ENCODE measurements around the gene PLAC9. TPM values are rescaled to one million over a fixed set of nuclear protein-coding genes. Genes with fewer than 3 reads are reported as not detected.

Gene PLAC9
- total and polyA plus RNA-seq, 2 donors (not counting 3 experiments of a cell fraction or from before 2014, with no cell fraction given) = 1.7 to 2.0 TPM

DNA sequence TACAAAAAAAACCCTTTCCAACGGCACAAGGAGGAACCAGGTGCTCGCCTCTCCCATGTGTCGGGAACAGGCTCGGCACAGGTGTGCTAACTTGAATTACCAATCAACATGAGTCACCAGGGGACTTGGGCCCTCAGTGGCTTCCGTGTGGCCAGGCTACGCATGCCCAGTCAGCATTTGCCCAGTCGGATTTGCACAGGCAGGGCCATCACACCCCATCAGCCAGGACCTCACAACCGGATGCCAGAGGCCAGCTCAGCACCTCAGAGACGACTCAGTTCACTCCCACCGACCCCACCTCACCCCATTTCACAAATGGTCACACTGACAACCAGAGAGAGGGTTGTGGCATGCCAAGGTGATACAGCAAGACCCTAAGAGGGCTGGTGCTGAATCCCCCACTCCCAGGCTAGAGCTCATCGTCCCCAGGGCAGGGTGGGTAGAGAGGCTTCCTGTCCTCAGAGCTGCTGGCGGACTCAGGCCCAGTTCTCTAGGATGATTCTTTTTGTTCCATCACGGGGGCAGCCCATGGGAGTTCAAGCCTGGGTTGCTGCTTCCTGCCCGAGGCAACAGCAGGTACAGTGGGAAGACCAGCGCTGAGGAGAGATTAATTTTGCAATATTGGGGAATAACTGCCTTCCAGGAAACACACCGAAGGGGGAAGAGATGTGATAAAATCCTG lies 59.2 kb downstream of the PLAC9 start:
- no peak overlapping the region for H3K27ac ChIP-seq (ENCODE audit: insufficient read depth, low read depth, low read length)
- peaks cover 83% of the 10 kb centered on the region for H3K79me2 ChIP-seq (ENCODE audit: control insufficient read depth, insufficient read depth, low read length)
- H4K20me1 ChIP-seq (replicated peaks; ENCODE audit: control insufficient read depth, extremely low read depth, insufficient read depth, low read length) = no peaks in the 10 kb centered on the region
- ChIA-PET POLR2A (no interaction called here), CTCF (interaction anchor here (1.1 to 2.0 kb wide), 4 partner anchors 8 to 23 kb away, joined by 3 to 5 read pairs (median 3); no protein-coding TSS in a partner anchor)
- no peak overlapping the region for H2AFZ ChIP-seq (ENCODE audit: low read depth, low read length)
- intact Hi-C loops (cut with micrococcal nuclease) (no loop called here), dilution Hi-C loops (cut with MboI; ENCODE audit: extremely low pct_ligation_motif_present, low sequenced_read_pairs) (no loop called here)
- H3K9ac ChIP-seq (replicated peaks; ENCODE audit: extremely low read depth, insufficient read depth, low read length) = no peak overlapping the region
- no peaks in the 10 kb centered on the region for H3K27me3 ChIP-seq (ENCODE audit: control insufficient read depth in 2 of 2, insufficient read depth in 2 of 2, low read length in 2 of 2)
- peaks cover 4% of the 10 kb centered on the region for H3K4me1 ChIP-seq (ENCODE audit: control insufficient read depth, extremely low read depth, insufficient read depth, low read length)
- FAIRE-seq (no peak), DNase-seq (ENCODE audit: low read depth, low spot score) (no peak)
- no peak overlapping the region for H3K4me3 ChIP-seq (replicated peaks in 1 of 3; ENCODE audit: insufficient read depth in 1 of 3, low read depth in 1 of 3, low read length in 3 of 3)
- no peak overlapping the region for H3K4me2 ChIP-seq (ENCODE audit: insufficient read depth, low read length)
- no peak for TF ChIP-seq CTCF (IDR thresholded peaks at IDR 0.05; ENCODE audit: extremely low read depth in 1 of 2, insufficient read depth in 1 of 2, low read depth in 1 of 2, low read length in 2 of 2)
- no peak for TF ChIP-seq POLR2AphosphoS5 (IDR thresholded peaks at IDR 0.05; ENCODE audit: insufficient read depth, low read depth, low read length)
- no peak for TF ChIP-seq EZH2 (IDR thresholded peaks at IDR 0.05; ENCODE audit: borderline replicate concordance, low read depth, low read length, severe bottlenecking)
- TF ChIP-seq POLR2A (IDR thresholded peaks at IDR 0.05; ENCODE audit: low read depth, low read length) = no peak
- TF ChIP-seq GATA2 (IDR thresholded peaks at IDR 0.05; ENCODE audit: insufficient read depth, insufficient read length, low read depth, low read length) = no peak
- no peak for TF ChIP-seq FOS (IDR thresholded peaks at IDR 0.05; ENCODE audit: borderline replicate concordance, insufficient read depth, low read length)
- TF ChIP-seq, protein P1, sequence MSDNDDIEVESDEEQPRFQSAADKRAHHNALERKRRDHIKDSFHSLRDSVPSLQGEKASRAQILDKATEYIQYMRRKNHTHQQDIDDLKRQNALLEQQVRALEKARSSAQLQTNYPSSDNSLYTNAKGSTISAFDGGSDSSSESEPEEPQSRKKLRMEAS (IDR thresholded peaks at IDR 0.05; ENCODE audit: insufficient read depth, insufficient read length) = no peak
- TF ChIP-seq JUN (IDR thresholded peaks at IDR 0.05; ENCODE audit: borderline replicate concordance, insufficient read depth, insufficient read length, low read depth) = no peak
- TF ChIP-seq MYC (IDR thresholded peaks at IDR 0.05; ENCODE audit: low read depth, low read length) = no peak
- no peaks in the 10 kb centered on the region for H3K36me3 ChIP-seq (ENCODE audit: control insufficient read depth in 2 of 2, extremely low read depth in 1 of 2, insufficient read depth in 2 of 2, low read length in 2 of 2)
- no peaks in the 10 kb centered on the region for H3K9me1 ChIP-seq (replicated peaks; ENCODE audit: control insufficient read depth, extremely low read depth, insufficient read depth, low read length)
- BruUV-seq (replicated peaks) = no TSS peak
- H3K9me3 ChIP-seq (replicated peaks; ENCODE audit: control insufficient read depth, insufficient read depth, low read length) = no peaks in the 10 kb centered on the region
